HepG2 (cell line): ENCODE results near the gene EXOC7. TPM values are rescaled to one million over a fixed set of nuclear protein-coding genes. Genes with fewer than 3 reads are reported as not detected.

Experiments
- ARNTL ChIP-seq: sonication (generic); formaldehyde crosslinking; IDR thresholded peaks from 2 replicates; pipeline ENCODE4 v1.4.0; 2020; ENCODE audit warnings: mild to moderate bottlenecking, missing genetic modification reagents
- BATF2 ChIP-seq: sonication (generic); formaldehyde crosslinking; IDR thresholded peaks from 2 replicates; pipeline ENCODE4 v1.8.0; 2022; ENCODE audit warnings: mild to moderate bottlenecking, missing genetic modification reagents, moderate library complexity
- FOXA3 ChIP-seq: IDR thresholded peaks from 2 replicates; pipeline ENCODE4 v1.6.1; 2016; ENCODE audit warnings: missing genetic modification reagents, missing compliant biosample characterization
- FOXP4 ChIP-seq: sonication (generic); formaldehyde crosslinking; IDR thresholded peaks from 2 replicates; pipeline ENCODE4 v1.4.0; 2020; ENCODE audit warnings: missing genetic modification reagents
- GLI4 ChIP-seq: sonication (generic); formaldehyde crosslinking; IDR thresholded peaks from 2 replicates; pipeline ENCODE4 v1.5.1; 2020; ENCODE audit warnings: missing genetic modification reagents, mild to moderate bottlenecking, moderate library complexity, borderline replicate concordance
- HNF4G ChIP-seq, 2 experiments: sonication (generic) in 1 of 2; formaldehyde crosslinking in 1 of 2; IDR thresholded peaks; 2 replicates each; pipeline versions ENCODE4 v1.4.0 to v1.6.1; 2011 to 2020; ENCODE audit warnings: borderline replicate concordance in 2 of 2, low read depth in 2 of 2, mild to moderate bottlenecking in 2 of 2, low read length in 1 of 2, missing genetic modification reagents in 1 of 2, moderate library complexity in 1 of 2
- IRF2 ChIP-seq: IDR thresholded peaks from 2 replicates; pipeline ENCODE4 v1.6.1; 2018; ENCODE audit warnings: missing genetic modification reagents, missing compliant biosample characterization
- MAF1 ChIP-seq: sonication (generic); formaldehyde crosslinking; IDR thresholded peaks from 2 replicates; pipeline ENCODE4 v1.5.0; 2020; ENCODE audit warnings: missing genetic modification reagents, borderline replicate concordance
- MED1 ChIP-seq: sonication (generic); formaldehyde crosslinking; IDR thresholded peaks from 2 replicates; pipeline ENCODE4 v1.4.0; 2020; ENCODE audit warnings: missing genetic modification reagents
- PAF1 ChIP-seq: IDR thresholded peaks from 2 replicates; pipeline ENCODE4 v1.6.1; 2016; ENCODE audit warnings: missing genetic modification reagents, missing compliant biosample characterization
- PBX2 ChIP-seq: IDR thresholded peaks from 2 replicates; pipeline ENCODE4 v1.6.1; 2016; ENCODE audit warnings: control low read depth
- SP5 ChIP-seq: IDR thresholded peaks from 2 replicates; pipeline ENCODE4 v1.6.1; 2016; ENCODE audit warnings: low read depth, borderline replicate concordance
- STAT6 ChIP-seq: sonication (generic); formaldehyde crosslinking; IDR thresholded peaks from 2 replicates; pipeline ENCODE4 v1.4.0; 2020; ENCODE audit warnings: missing genetic modification reagents, mild to moderate bottlenecking, borderline replicate concordance
- YEATS2 ChIP-seq: sonication (generic); formaldehyde crosslinking; IDR thresholded peaks from 2 replicates; pipeline ENCODE4 v1.4.0; 2020; ENCODE audit warnings: missing genetic modification reagents, borderline replicate concordance
- YY1 ChIP-seq: IDR thresholded peaks from 2 replicates; pipeline ENCODE4 v1.6.1; 2011; ENCODE audit warnings: low read length, low read depth, moderate library complexity, mild to moderate bottlenecking; ENCODE audit not compliant: insufficient read depth, insufficient replicate concordance
- ZNF251 ChIP-seq: sonication (generic); formaldehyde crosslinking; IDR thresholded peaks from 2 replicates; pipeline ENCODE4 v1.9.0; 2021; ENCODE audit warnings: mild to moderate bottlenecking, missing genetic modification reagents
- ZNF263 ChIP-seq: sonication (generic); formaldehyde crosslinking; IDR thresholded peaks from 2 replicates; pipeline ENCODE4 v1.4.0; 2020; ENCODE audit warnings: missing genetic modification reagents
- ZNF296 ChIP-seq: sonication (generic); formaldehyde crosslinking; conservative IDR thresholded peaks from 2 replicates; pipeline ENCODE4 v1.5.0; 2020; ENCODE audit warnings: mild to moderate bottlenecking, missing genetic modification reagents
- ZNF576 ChIP-seq: sonication (generic); formaldehyde crosslinking; IDR thresholded peaks from 2 replicates; pipeline ENCODE4 v1.4.0; 2020; ENCODE audit warnings: mild to moderate bottlenecking, missing genetic modification reagents
- ZNF605 ChIP-seq: sonication (generic); formaldehyde crosslinking; IDR thresholded peaks from 2 replicates; pipeline ENCODE4 v1.8.0; 2022; ENCODE audit warnings: mild to moderate bottlenecking, missing genetic modification reagents
- ZNF678 ChIP-seq: sonication (generic); formaldehyde crosslinking; IDR thresholded peaks from 2 replicates; pipeline ENCODE4 v1.4.0; 2020; ENCODE audit warnings: mild to moderate bottlenecking, missing genetic modification reagents
- ZSCAN12 ChIP-seq: sonication (generic); formaldehyde crosslinking; IDR thresholded peaks from 2 replicates; pipeline ENCODE4 v1.9.0; 2021; ENCODE audit warnings: mild to moderate bottlenecking, missing genetic modification reagents
- polyA plus RNA-seq, 8 experiments: library from polyadenylated mRNA; depleted of rRNA in 3 of 8; stranded (reverse) in 7 of 8; unstranded in 1 of 8; fragments of >200 nt; fragmentation: Illumina TruSeq in 4 of 8; extraction: Trizol in 4 of 8; gene quantifications; 2 replicates each; pipeline versions ENCODE4 v1.2.1 to v1.2.3, GENCODE V29; 2011 to 2016; ENCODE audit warnings: low read depth in 4 of 8, missing spikeins in 1 of 8, mixed read lengths in 1 of 8; ENCODE audit not compliant: insufficient read depth in 1 of 8
- total RNA-seq, 5 experiments: library from RNA; depleted of rRNA; stranded (reverse); fragments of >200 nt; fragmentation: Illumina TruSeq; extraction: Trizol; gene quantifications; 2 replicates each; pipeline ENCODE4 v1.2.3, GENCODE V29; 2016; ENCODE audit warnings: low read depth in 1 of 5

The EXOC7 gene
- total and polyA plus RNA-seq, 2 of the 13 experiments (the other 11 are each of a cell fraction or from before 2014, with no cell fraction given), result 86.9 to 116 TPM

- TF ChIP-seq STAT6 (CRISPR knock-in tag), result 0 out of 2 replicates have a peak, but pooled peaks have one; percentile 31
- no peak for TF ChIP-seq MAF1 (CRISPR knock-in tag)
- TF ChIP-seq PBX2 (CRISPR knock-in tag), result no peak; the same call in 1 of the 2 replicates
- no peak for TF ChIP-seq YEATS2
- TF ChIP-seq PAF1 (CRISPR knock-in tag), result no peak
- TF ChIP-seq ZSCAN12 (CRISPR knock-in tag), result 0 out of 2 replicates have a peak, but pooled peaks have one; percentile 51
- TF ChIP-seq FOXA3 (CRISPR knock-in tag), result peak; percentile 86
- no peak for TF ChIP-seq ZNF678 (CRISPR knock-in tag)
- 0 out of 2 replicates have a peak, but pooled peaks have one; percentile 40 for TF ChIP-seq ZNF296 (CRISPR knock-in tag)
- peak; percentile 89 for TF ChIP-seq MED1 (CRISPR knock-in tag)
- TF ChIP-seq GLI4 (CRISPR knock-in tag), result no peak
- TF ChIP-seq ARNTL (CRISPR knock-in tag), result 0 out of 2 replicates have a peak, but pooled peaks have one; percentile 13
- TF ChIP-seq HNF4G (IDR thresholded peaks at IDR 0.05; ENCODE audit: borderline replicate concordance, low read depth, low read length), result no peak; the same call in 1 of the 2 replicates
- TF ChIP-seq HNF4G (CRISPR knock-in tag; IDR thresholded peaks at IDR 0.05; ENCODE audit: borderline replicate concordance, low read depth), result peak; percentile 84; the same call in 1 of the 2 replicates
- TF ChIP-seq SP5 (CRISPR knock-in tag), result peak; percentile 88
- peak; percentile 79 for TF ChIP-seq FOXP4 (CRISPR knock-in tag)
- TF ChIP-seq ZNF576 (CRISPR knock-in tag), result no peak
- peak; percentile 82 for TF ChIP-seq IRF2 (CRISPR knock-in tag)
- TF ChIP-seq ZNF263 (CRISPR knock-in tag), result peak; percentile 75; the same call in 1 of the 2 replicates
- peak; percentile 67 for TF ChIP-seq ZNF605 (CRISPR knock-in tag)
- TF ChIP-seq YY1, result peak; percentile 50
- TF ChIP-seq ZNF251 (CRISPR knock-in tag), result no peak
- TF ChIP-seq BATF2, result no peak
Observed at GRCh38 chr17:76119409-76120371, 16.1 kb upstream of the EXOC7 start (continued).
